GM21447 (cell line): ENCODE results near the gene CRKL.
"Not testable (repeated sequence)": the region's sequence is repeated elsewhere in the genome, so short reads cannot be mapped to it uniquely, and the experiment has no call there.

Experiments used
- ATAC-seq: cut with Tn5 transposase; IDR thresholded peaks from one replicate; pipeline ENCODE4 v1.9.1; 2021; ENCODE audit not compliant: unreplicated experiment

The CRKL gene

DNA sequence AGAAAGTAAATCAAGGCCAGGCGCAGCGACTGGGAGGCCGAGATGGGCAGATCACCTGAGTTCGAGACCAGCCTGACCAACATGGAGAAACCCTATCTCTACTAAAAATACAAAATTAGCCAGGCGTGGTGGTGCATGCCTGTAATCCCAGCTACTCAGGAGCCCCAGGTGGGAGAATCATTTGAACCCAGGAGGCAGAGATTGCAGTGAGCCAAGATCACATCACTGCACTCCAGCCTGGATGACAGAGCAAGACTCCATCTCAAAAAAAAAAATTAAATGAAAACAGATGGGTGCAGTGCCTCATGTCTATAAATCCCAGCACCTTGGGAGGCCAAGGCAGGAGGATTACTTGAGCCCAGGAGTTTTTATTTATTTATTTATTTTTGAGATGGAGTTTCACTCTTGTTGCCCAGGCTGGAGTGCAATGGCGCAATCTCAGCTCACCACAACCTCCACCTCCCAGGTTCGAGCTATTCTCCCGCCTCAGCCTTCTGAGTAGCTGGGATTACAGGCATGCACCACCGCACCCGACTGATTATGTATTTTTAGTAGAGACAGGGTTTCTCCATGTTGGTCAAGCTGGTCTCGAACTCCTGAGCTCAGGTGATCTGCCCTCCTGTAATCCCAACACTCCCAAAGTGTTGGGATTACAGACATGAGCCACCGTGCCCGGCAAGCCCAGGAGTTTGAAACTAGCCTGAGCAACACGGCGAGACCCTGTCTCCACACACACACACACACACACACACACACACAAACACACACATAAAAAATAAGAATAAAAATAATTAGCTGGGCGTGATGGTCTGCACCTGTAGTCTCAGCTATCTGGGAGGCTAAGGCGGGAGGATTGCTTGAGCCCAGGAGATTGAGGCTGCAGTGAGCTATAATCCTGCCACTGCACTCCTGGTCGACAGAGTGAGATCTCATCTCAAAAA, 15.8 kb upstream of the CRKL start:
- not testable (repeated sequence) for ATAC-seq

DNA sequence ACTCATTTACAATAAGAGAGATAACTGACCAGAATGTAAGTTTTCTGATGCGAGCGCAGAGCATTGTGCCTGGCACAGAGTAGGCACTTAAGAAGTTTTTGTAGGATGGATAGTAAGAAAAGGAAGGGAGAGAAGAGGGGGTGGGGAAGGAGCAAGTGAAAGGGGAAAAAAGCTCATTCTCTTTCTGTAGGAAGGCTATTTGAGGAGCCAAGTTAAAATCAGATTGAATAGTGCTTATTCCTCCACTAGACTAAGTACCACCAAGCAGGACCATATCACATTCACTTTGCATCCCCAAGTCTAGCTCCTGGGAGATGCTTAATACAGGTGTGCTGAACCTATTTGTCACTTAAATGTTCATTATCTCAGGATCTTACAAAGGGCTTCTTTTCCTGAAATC, 14.1 kb upstream of the CRKL start:
- ATAC-seq, result no peak

- ATAC-seq, result no peak
These were observed 12.9 kb upstream of the CRKL start for GRCh38 chr22:20904008-20904979.

DNA sequence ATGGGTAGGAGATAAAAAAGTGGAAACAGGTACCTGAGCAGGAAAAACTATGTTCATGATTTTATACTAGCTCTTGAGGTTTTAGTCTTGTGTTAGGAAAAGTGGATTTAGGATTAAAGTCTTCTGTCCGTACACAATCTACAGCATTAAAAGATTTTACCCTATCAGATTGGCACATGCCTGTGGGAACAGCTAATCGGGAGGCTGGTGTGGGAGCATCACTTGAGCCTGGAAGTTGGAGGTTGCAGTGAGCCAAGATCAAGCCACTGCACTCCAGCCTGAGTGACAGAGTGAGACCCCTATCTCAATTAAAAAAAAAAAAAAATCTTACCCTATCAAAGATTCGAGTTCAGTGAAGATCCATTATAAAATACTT, 12.2 kb upstream of the CRKL start:
- no peak for ATAC-seq

- ATAC-seq, result no peak
These were observed 11.5 kb upstream of the CRKL start for GRCh38 chr22:20905415-20906386.

DNA sequence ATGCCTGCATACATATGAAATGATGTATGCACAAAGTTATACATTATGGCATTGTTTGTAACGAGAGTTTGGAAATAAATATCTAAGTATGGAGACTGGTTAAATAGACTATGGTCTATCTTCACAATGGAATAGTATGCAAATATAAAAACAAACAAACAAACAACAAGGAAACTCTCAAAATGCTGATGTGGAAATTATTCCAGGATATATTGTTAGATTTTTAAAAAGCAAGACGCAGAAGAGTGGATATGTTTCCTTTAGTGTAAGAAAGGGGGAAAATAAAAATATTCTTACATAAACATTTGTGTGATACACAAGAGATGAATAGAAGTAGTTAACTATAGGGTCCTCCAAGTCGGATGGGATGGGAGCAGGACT, 10.8 kb upstream of the CRKL start:
- no peak for ATAC-seq

DNA sequence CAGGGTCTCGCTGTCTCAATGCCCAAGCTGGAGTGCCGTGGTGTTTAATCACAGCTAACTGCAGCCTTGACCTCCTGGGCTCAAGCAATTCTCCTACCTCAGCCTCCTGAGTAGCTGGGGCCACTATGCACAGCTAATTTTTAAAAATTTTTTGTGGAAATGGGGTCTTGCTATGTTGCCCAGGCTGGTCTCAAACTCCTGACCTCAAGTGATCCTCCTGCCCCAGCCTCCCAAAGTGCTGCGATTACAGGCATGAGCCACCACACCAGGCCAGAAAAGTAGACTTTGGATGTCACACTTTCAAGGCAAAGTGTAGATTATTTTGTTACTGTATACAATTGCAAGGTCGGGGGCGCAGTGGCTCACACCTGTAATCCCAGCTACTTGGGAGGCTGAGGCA, 8.5 kb upstream of the CRKL start:
- ATAC-seq, result not testable (repeated sequence)

DNA sequence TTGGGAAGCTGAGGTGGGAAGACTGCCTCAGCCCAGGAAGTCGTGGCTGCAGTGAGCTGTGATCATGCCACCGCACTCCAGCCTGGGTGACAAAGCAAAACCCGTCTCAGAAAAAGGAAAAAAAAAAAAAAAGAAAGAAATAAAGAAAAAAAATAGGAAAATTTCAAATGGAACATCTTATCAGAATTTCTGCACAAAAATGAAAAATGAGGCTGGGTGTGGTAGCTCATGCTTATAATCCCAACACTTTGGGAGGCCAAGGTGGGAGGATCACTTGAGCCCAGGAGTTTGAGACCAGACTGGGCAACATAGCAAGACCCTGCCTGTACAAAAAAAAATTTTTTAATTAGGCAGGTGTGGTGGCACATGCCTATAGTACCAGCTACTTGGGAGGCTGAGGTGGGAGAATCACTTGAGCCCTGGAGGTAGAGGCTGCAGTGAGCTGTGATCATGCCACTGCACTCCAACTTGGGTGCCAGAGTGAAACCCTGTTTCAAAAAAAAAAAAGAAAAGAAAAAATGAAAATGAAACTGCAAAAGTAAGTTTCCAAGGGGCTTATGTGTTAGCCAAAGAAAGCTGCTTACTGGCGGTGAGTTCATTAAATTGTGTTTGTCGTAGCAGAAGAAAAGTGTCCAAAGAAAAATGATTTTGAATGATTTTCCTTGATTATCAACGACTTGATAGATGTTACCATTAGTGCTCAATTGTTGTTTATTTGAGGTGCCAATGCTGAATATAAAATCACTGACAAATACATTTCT, 7.5 kb upstream of the CRKL start:
- no peak for ATAC-seq

GRCh38 chr22:20912494-20912893, 4.7 kb upstream of the CRKL start:
- ATAC-seq, result no peak

DNA sequence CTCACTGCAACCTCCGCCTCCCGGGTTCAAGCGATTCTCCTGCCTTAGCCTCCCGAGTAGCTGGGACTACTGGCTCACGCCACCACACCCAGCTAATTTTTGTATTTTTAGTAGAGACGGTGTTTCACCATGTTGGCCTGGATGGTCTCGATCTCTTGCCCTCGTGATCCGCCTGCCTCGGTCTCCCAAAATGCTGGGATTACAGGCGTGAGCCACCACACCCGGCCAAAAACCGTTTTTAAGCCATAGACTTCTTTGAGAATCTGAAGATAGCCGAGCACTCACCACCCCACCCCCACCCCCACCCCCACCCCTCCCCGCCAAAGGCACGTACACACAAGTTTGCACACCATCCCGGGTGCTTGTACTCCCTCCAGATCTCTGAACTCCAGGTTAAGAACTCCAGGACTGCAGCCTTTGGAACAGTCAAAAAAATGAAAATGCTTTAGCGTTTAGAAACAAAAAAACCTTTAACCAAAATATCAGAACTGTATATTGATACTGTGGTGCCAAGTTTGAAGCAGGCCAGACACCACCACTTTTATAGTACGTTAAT, 1.5 kb downstream of the CRKL start:
- no peak for ATAC-seq

DNA sequence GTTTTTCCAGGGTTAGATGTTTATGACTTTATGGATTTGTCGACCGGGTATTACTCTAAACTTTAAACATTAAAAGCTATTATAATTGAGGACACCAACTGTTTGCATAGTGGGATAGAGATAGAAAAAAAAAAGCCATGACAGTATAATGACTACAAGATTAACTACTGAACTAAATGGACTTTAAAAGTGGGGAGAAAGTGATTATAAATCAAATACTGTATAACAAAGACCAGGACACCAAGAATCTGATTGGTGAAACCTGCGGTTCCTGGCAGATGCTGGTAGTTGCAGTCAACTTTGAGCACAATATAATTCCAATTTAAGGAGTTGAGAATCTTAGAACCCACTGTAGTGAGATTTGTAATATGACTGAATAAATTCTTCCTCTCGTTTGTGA, 2.5 kb downstream of the CRKL start:
- ATAC-seq, result no peak

GRCh38 chr22:20920881-20921203, 3.6 kb downstream of the CRKL start:
- ATAC-seq, result no peak

DNA sequence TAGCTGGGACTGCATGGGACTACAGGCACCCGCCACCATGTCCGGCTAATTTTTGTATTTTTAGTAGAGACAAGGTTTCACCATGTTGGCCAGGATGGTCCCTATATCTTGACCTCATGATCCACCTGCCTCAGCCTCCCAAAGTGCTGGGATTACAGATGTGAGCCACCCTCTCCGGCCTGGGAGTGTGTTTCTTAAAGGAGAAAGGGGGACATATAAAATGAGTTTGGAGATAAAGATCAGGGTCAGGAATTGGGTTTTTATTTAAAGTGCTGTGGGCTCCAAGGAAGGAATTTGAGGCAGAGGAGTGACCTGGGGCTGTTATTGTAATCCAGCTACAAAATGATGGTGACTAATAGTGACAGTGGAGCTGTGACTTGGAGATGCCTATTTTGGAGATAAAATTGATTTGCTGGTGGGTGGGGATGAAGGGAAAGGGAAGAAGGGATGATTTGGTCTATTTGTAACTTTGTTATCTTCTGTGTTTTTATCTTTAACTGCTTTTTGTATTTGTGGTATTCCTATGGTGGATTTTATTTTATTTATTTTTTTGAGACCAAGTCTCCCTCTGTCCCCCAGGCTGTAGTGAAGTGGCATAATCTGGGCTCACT, 5.0 kb downstream of the CRKL start:
- no peak for ATAC-seq

GRCh38 chr22:20926243-20926642, 9.0 kb downstream of the CRKL start:
- no peak for ATAC-seq

GRCh38 chr22:20927940-20928572, 10.8 kb downstream of the CRKL start:
- no peak for ATAC-seq

GRCh38 chr22:20928573-20928967, 11.4 kb downstream of the CRKL start:
- ATAC-seq, result no peak

GRCh38 chr22:20930004-20930403, 12.8 kb downstream of the CRKL start:
- ATAC-seq, result no peak

GRCh38 chr22:20930435-20930834, 13.2 kb downstream of the CRKL start:
- ATAC-seq, result not testable (repeated sequence)

DNA sequence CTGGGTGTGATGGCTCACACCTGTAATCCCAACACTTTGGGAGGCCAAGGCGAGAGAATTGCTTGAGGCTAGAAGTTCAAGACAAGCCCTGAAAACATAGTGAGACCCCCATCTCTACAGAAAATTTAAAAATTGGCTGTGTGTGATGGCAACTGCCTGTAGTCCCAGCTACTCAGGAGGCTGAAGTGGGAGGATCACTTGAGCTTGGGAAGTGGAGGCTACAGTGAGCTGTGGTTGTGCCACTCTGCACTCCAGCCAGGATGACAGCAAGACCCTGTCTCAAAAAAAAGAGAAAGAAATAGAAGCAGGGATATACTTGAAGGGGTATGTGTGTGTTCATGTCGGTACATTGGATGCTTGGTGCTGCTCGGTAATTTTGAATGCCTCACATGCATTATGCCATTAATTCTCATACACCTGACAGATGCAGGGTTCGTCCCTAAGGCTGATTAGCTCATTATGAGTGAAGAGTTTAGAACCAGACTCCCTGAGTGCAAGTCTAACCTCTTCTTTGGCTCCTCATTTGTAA, 14.0 kb downstream of the CRKL start:
- ATAC-seq, result no peak
